ENCODE results near the gene GSC. TPM values are rescaled to one million over a fixed set of nuclear protein-coding genes. Genes with fewer than 3 reads are reported as not detected.

GSC gene
- total and polyA plus RNA-seq, 2 donors (not counting 3 experiments of a cell fraction or from before 2014, with no cell fraction given), result not detected

DNA sequence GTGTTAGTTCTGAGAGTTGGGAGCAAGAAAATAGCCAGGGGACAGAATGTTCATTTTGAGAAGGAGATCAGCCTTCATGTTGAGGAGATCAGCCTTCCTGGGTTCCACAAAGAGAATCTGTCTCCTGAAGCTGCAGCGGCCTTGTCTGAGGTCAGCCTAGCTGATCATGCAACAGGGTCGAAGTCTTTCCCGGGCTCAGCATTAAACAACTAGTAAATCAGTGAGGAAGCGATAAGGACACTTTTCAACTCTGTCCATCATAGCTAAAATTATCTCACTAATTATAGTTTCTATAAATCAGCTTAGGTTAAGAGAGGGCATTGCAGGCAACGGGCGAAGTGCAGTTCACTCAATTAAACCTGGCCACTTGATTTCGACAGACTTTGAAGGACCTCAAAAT lies 7.5 kb downstream of the GSC start:
- ChIA-PET CTCF (interaction anchor here (1.1 kb wide), 1 partner anchor 13 kb away, joined by 3 read pairs; no protein-coding TSS in a partner anchor), POLR2A (no interaction called here)
- H3K4me3 ChIP-seq (replicated peaks in 1 of 3; ENCODE audit: insufficient read depth in 1 of 3, low read depth in 1 of 3, low read length in 3 of 3), result no peak overlapping the region
- H3K27ac ChIP-seq (ENCODE audit: insufficient read depth, low read depth, low read length), result no peak overlapping the region
- DNase-seq (ENCODE audit: low read depth, low spot score), result no peak
- intact Hi-C loops (cut with micrococcal nuclease) (no loop called here), dilution Hi-C loops (cut with MboI; ENCODE audit: extremely low pct_ligation_motif_present, low sequenced_read_pairs) (no loop called here)
- no peak overlapping the region for H3K9ac ChIP-seq (replicated peaks; ENCODE audit: extremely low read depth, insufficient read depth, low read length)
- H3K9me3 ChIP-seq (replicated peaks; ENCODE audit: control insufficient read depth, insufficient read depth, low read length), result no peaks in the 10 kb centered on the region
- FAIRE-seq, result no peak
- no peak overlapping the region for H2AFZ ChIP-seq (ENCODE audit: low read depth, low read length)
- no peaks in the 10 kb centered on the region for H3K4me1 ChIP-seq (ENCODE audit: control insufficient read depth, extremely low read depth, insufficient read depth, low read length)
- peaks cover 14 to 24% of the 10 kb centered on the region in 2 experiments for H3K27me3 ChIP-seq (ENCODE audit: control insufficient read depth in 2 of 2, insufficient read depth in 2 of 2, low read length in 2 of 2)
- H3K36me3 ChIP-seq (ENCODE audit: control insufficient read depth in 2 of 2, extremely low read depth in 1 of 2, insufficient read depth in 2 of 2, low read length in 2 of 2), result no peaks in the 10 kb centered on the region
- no peaks in the 10 kb centered on the region for H3K79me2 ChIP-seq (ENCODE audit: control insufficient read depth, insufficient read depth, low read length)
- no peak overlapping the region for H3K4me2 ChIP-seq (ENCODE audit: insufficient read depth, low read length)
- BruUV-seq (replicated peaks), result no TSS peak
- TF ChIP-seq EZH2 (IDR thresholded peaks at IDR 0.05; ENCODE audit: borderline replicate concordance, low read depth, low read length, severe bottlenecking), result no peak
- no peak for TF ChIP-seq MAX (IDR thresholded peaks at IDR 0.05; ENCODE audit: insufficient read depth, insufficient read length)
- TF ChIP-seq, protein P1, sequence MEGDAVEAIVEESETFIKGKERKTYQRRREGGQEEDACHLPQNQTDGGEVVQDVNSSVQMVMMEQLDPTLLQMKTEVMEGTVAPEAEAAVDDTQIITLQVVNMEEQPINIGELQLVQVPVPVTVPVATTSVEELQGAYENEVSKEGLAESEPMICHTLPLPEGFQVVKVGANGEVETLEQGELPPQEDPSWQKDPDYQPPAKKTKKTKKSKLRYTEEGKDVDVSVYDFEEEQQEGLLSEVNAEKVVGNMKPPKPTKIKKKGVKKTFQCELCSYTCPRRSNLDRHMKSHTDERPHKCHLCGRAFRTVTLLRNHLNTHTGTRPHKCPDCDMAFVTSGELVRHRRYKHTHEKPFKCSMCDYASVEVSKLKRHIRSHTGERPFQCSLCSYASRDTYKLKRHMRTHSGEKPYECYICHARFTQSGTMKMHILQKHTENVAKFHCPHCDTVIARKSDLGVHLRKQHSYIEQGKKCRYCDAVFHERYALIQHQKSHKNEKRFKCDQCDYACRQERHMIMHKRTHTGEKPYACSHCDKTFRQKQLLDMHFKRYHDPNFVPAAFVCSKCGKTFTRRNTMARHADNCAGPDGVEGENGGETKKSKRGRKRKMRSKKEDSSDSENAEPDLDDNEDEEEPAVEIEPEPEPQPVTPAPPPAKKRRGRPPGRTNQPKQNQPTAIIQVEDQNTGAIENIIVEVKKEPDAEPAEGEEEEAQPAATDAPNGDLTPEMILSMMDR (IDR thresholded peaks at IDR 0.05; ENCODE audit: extremely low read depth in 1 of 2, insufficient read depth in 1 of 2, low read depth in 1 of 2, low read length in 2 of 2), result no peak
- no peak for TF ChIP-seq GATA2 (IDR thresholded peaks at IDR 0.05; ENCODE audit: insufficient read depth, insufficient read length, low read depth, low read length)
- TF ChIP-seq FOS (IDR thresholded peaks at IDR 0.05; ENCODE audit: borderline replicate concordance, insufficient read depth, low read length), result no peak
- no peak for TF ChIP-seq POLR2AphosphoS5 (IDR thresholded peaks at IDR 0.05; ENCODE audit: insufficient read depth, low read depth, low read length)
- TF ChIP-seq MYC (IDR thresholded peaks at IDR 0.05; ENCODE audit: low read depth, low read length), result no peak
- no peak for TF ChIP-seq JUN (IDR thresholded peaks at IDR 0.05; ENCODE audit: borderline replicate concordance, insufficient read depth, insufficient read length, low read depth)
- no peak for TF ChIP-seq POLR2A (IDR thresholded peaks at IDR 0.05; ENCODE audit: low read depth, low read length)
- no peaks in the 10 kb centered on the region for H3K9me1 ChIP-seq (replicated peaks; ENCODE audit: control insufficient read depth, extremely low read depth, insufficient read depth, low read length)
- no peaks in the 10 kb centered on the region for H4K20me1 ChIP-seq (replicated peaks; ENCODE audit: control insufficient read depth, extremely low read depth, insufficient read depth, low read length)

All from endothelial cell of umbilical vein (primary cell).